Stimulated activated effector memory CD8-positive, alpha-beta T cell treated with anti-CD3 and anti-CD28 coated beads, Interleukin-12 subunit alpha, Interleukin-12 subunit beta, amount 100 ng/mL, for 72 hours (primary cell): ENCODE measurements around the gene STK16.
"Not testable (repeated sequence)": the region's sequence is repeated elsewhere in the genome, so short reads cannot be mapped to it uniquely, and the experiment has no call there.

ENCODE experiments used
- ATAC-seq: fragments of 150-1000 bp; cut with Tn5 transposase; 2 replicates; pipeline ENCODE4 v1.10.0; 2021
- DNase-seq, 2 donors: peaks; one replicate each; pipeline ENCODE4 v3.0.0; 2021 to 2022; ENCODE audit warnings: low spot score in 2 of 2
- H3K27ac Mint-ChIP-seq: one replicate; pipeline ENCODE4 v1.8.0; 2022; ENCODE audit warnings: mild to moderate bottlenecking, mixed read lengths
- H3K36me3 Mint-ChIP-seq: one replicate; pipeline ENCODE4 v1.8.0; 2022; ENCODE audit warnings: mild to moderate bottlenecking, mixed read lengths
- H3K4me1 Mint-ChIP-seq: one replicate; pipeline ENCODE4 v1.8.0; 2022; ENCODE audit warnings: mixed read lengths
- H3K4me3 Mint-ChIP-seq: one replicate; pipeline ENCODE4 v1.8.0; 2022; ENCODE audit warnings: mild to moderate bottlenecking, mixed read lengths
- H3K9me3 Mint-ChIP-seq: one replicate; pipeline ENCODE4 v1.8.0; 2022; ENCODE audit warnings: mixed read lengths

The STK16 gene, protein sequence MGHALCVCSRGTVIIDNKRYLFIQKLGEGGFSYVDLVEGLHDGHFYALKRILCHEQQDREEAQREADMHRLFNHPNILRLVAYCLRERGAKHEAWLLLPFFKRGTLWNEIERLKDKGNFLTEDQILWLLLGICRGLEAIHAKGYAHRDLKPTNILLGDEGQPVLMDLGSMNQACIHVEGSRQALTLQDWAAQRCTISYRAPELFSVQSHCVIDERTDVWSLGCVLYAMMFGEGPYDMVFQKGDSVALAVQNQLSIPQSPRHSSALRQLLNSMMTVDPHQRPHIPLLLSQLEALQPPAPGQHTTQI

DNA sequence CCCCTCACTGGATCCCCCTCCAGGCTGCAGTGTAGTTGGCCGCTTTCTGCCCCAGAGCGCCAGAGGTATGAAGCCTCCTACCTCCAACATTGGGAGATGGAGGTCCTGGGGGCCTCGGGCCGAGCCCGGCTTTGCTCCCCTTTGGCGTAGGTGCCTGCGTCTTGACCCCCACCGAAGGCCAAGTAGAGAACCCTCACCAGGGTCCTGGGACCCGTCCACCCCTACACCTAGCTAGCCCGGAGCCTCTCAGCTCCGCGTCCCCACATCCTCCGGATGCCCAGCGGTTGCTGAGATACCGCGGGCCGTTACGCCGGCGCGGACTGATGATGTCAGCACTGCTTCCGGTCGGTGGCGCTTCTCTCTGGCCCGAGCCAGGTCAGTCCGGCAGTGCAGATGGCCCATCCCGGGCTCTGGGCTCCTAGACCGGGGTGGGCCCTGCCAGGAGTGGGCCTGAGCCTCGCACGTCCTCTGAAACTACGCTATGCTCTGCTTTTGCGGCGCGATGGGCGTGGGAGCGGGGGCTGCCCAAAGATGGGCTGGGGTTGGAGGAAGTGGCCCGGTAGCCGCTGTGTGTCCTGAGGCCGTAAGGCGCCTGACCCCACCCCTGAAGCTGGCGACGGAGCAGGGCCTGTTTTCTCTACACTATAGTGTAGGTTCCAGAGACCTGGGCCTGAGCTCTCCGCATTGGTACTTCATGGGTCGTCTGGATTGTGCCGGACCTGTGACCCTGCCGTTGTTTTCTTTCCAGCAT, at the start of gene STK16, which contains the start of gene GLB1L:
Gene STK16 (plus strand): TSS at position 332 of the 751 bp plus-strand sequence. CDS start 521 bp downstream, outside the sequence.
Gene GLB1L (minus strand): TSS at position 297 of the 751 bp plus-strand sequence. CDS start 1,871 bp downstream, outside the sequence.
- Mint-ChIP-seq H3K9me3 (no peaks in the 10 kb centered on the region), H3K27ac (peak within 1 kb of the TSS; percentile 93), H3K36me3 (peaks cover 51% of the 10 kb centered on the region), H3K4me1 (peaks cover 51% of the 10 kb centered on the region), H3K4me3 (peak within 1 kb of the TSS; percentile 68)
- DNase-seq (peak; percentile 93 to 98), ATAC-seq (peak; percentile 80)

DNA sequence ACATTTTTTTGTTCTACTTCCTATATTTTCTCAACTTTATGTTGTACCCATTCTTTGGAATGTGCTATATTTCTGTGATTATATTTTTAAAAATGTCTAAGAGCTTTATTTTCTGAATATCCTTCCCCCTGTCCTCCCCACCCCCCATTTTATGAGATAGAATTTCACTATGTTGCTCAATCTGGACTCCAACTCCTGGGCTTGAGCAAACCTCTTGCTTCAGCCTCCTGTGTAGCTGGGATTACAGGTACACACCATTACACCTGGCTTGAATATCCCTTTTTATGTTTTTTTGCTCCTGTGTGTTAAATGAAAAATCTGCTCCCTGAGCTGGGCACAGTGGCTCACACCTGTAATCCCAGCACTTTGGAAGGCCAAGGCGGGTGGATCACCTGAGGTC, 47.9 kb upstream of the STK16 start:
- Mint-ChIP-seq H3K36me3 (no peaks in the 10 kb centered on the region), H3K9me3 (no peaks in the 10 kb centered on the region), H3K4me1 (peaks cover 19% of the 10 kb centered on the region), H3K4me3 (no peak overlapping the region), H3K27ac (no peak overlapping the region)
- DNase-seq (no peak), ATAC-seq (no peak)

DNA sequence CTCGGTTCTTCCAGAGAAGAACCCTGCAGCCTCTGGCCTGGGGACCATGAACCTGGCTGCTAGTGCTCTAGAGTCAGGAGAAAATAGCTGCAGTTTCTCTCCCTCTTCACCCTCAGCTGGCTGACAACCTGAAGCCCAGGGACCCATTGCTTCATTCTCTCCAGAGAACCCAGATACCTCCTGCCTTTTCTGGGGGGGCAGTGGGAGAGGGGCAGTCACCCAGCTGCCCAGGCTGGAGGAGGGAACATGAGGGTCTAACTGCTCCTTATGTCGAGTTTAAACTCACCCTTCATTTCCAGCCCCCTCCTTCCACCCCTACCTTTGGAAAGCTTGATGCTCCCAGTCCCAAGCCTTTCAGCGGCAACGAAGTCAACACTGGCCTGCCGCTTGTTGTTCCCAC, 46.3 kb upstream of the STK16 start:
- no peak for DNase-seq
- H3K36me3 Mint-ChIP-seq, result no peaks in the 10 kb centered on the region
- H3K27ac Mint-ChIP-seq, result peak overlapping the region; percentile 3
- peak overlapping the region; percentile 71 for H3K4me3 Mint-ChIP-seq
- no peaks in the 10 kb centered on the region for H3K9me3 Mint-ChIP-seq
- ATAC-seq, result no peak
- peaks cover 19% of the 10 kb centered on the region for H3K4me1 Mint-ChIP-seq

DNA sequence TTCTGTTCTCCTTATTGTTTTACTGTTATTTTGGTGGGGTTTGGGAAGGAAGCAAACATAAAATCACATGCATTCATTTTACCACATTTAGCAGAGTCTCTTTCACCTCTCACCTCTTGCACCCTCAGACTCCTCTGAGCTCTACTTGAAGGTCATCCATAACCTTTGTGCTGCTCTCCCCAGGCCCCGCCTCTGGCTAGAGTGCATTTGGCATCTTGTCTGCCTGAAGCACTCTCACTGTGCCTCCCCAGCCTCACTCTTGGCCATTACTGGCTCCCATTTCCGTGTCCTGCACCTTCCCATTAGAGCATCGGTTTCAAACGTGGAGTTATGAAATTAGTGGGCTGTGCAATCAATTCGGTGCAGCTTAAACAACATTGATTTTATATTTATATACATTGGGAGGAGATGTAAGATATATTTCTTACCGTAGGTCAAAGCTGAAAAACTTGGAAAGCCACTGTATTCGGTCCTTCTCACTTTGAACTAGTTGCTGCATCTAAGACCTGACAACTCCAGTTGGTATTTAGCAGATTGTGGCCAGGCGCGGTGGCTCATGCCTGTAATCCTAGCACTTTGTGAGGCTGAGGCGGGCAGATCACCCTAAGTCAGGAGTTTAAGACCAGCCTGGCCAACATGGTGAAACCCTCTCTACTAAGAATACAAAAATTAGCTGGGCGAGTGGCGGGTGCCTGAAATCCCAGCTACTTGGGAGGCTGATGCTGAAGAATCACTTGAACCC, 45.6 kb upstream of the STK16 start:
- DNase-seq (no peak), ATAC-seq (no peak)
- H3K4me3 Mint-ChIP-seq, result peak overlapping the region; percentile 71
- H3K4me1 Mint-ChIP-seq, result peaks cover 19% of the 10 kb centered on the region
- peak overlapping the region; percentile 3 for H3K27ac Mint-ChIP-seq
- no peaks in the 10 kb centered on the region for H3K36me3 Mint-ChIP-seq
- H3K9me3 Mint-ChIP-seq, result peaks cover 2% of the 10 kb centered on the region

DNA sequence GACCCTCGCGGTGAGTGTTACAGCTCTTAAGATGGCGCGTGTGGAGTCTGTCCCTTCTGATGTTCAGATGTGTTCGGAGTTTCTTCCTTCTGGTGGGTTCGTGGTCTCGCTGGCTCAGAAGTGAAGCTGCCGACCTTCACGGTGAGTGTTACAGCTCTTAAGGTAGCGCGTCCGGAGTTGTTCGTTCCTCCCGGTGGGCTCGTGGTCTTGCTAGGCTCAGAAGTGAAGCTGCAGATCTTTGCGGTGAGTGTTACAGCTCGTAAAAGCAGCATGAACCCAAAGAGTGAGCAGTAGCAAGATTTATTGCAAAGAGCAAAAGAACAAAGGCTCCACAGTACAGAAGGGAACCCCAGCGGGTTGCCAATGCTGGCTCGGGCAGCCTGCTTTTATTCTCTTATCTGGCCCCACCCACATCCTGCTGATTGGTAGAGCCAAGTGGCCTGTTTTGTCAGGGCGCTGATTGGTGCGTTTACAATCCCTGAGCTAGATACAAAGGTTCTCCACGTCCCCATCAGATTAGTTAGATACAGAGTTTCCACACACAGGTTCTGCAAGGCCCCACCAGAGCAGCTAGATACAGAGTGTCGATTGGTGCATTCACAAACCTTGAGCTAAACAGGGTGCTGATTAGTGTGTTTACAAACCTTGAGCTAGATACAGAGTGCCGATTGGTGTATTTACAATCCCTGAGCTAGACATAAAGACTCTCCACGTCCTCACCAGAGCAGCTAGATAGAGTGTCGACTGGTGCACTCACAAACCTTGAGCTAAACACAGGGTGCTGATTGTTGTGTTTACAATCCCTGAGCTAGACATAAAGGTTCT, 44.6 kb upstream of the STK16 start:
- Mint-ChIP-seq H3K4me1 (peaks cover 19% of the 10 kb centered on the region), H3K4me3 (peak overlapping the region; percentile 71), H3K27ac (peak overlapping the region; percentile 93)
- ATAC-seq, H3K9me3 Mint-ChIP-seq, H3K36me3 Mint-ChIP-seq: not testable (repeated sequence)
- peak in 1 of 2 donors; percentile 71 for DNase-seq

DNA sequence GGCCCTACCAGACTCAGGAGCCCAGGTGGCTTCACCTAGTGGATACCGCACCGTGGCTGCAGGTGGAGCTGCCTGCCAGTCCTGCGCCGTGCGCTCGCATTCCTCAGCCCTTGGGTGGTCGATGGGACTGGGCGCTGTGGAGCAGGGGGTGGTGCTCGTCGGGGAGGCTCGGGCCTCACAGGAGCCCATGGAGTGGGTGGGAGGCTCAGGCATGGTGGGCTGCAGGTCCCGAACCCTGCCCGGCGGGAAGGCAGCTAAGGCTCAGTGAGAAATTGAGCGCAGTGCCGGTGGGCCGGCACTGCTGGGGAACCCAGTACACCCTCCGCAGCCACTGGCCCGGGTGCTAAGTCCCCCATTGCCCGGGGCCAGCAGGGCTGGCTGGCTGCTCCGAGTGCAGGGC, 43.9 kb upstream of the STK16 start:
- not testable (repeated sequence) for H3K4me3 Mint-ChIP-seq, H3K36me3 Mint-ChIP-seq, ATAC-seq, DNase-seq, H3K9me3 Mint-ChIP-seq, H3K27ac Mint-ChIP-seq
- peaks cover 19% of the 10 kb centered on the region for H3K4me1 Mint-ChIP-seq

DNA sequence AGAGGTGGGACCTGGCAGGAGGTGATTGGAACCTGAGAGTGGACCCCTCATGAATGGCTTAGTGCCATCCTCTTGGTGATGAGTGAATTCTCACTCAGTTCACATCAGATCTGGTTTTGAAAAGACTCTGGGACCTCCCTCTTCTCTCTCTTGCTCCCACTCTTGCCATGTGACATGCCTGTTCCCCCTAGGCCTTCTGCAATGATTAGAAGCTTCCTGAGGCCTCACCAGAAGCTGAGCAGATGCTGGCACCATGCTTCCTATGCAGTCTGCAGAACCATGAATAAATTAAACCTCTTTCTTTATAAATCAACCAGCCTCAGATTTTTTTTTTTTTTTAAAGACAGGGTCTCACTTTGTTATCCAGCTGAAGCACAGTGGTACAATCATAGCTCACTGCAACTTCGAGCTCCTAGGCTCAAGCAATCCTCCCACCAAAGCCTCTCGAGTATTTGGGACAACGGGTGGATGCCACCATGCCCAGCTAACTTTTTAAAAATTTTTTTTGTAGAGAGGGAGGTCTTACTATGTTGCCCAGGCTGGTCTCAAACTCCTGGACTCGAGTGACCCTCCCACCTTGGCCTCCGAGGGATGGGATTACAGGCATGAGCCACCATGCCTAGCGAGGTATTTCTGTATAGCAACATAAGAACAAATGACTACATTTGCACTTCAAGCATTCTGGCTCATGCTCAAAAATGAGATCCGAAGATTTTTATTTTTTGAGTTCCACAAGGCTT, 40.7 kb upstream of the STK16 start:
- H3K4me1 Mint-ChIP-seq, result peaks cover 32% of the 10 kb centered on the region
- no peak for DNase-seq
- no peak for ATAC-seq
- peaks cover 22% of the 10 kb centered on the region for H3K36me3 Mint-ChIP-seq
- peaks cover 2% of the 10 kb centered on the region for H3K9me3 Mint-ChIP-seq
- no peak overlapping the region for H3K27ac Mint-ChIP-seq
- H3K4me3 Mint-ChIP-seq, result peak overlapping the region; percentile 78

DNA sequence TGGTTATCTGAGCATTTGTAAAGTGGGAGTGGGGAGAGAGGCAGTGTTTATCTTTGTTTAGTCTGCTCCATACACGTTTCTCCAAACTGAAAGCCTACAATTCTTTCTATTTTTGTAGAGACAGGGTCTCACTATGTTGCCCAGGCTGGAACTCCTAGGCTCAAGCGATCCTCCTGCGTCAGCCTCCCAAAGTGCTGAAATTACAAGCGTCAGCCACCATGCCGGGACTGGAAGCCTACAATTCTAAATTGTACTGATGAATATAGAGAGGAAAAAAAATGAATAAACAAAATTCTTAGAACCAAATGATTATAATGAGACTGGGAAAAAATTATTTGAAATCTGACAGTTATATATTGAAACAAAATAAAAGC, 40.1 kb upstream of the STK16 start:
- peaks cover 2% of the 10 kb centered on the region for H3K9me3 Mint-ChIP-seq
- peak overlapping the region; percentile 78 for H3K4me3 Mint-ChIP-seq
- DNase-seq (no peak), ATAC-seq (no peak)
- H3K36me3 Mint-ChIP-seq, result peaks cover 27% of the 10 kb centered on the region
- peaks cover 34% of the 10 kb centered on the region for H3K4me1 Mint-ChIP-seq
- H3K27ac Mint-ChIP-seq, result no peak overlapping the region

DNA sequence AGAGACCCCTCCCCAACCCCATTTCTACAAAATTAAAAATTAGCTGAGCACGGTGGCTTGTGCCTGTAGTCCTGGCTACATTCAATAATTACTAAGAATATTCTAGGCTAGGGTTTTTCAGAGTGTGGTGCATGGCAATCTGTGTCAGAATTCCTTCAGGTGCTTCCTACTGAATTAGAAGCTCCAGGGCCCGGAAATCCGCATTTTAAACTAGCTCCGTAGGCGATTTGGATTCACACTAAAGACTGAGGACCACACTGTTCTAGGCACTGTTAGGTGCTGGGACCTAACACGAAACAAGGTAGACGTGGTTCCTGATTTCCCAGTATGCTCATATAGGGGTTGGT, 39.3 kb upstream of the STK16 start:
- H3K9me3 Mint-ChIP-seq, result peaks cover 2% of the 10 kb centered on the region
- peak overlapping the region; percentile 91 for H3K27ac Mint-ChIP-seq
- peaks cover 35% of the 10 kb centered on the region for H3K36me3 Mint-ChIP-seq
- H3K4me3 Mint-ChIP-seq, result peak overlapping the region; percentile 78
- DNase-seq, result no peak
- peaks cover 29% of the 10 kb centered on the region for H3K4me1 Mint-ChIP-seq
- no peak for ATAC-seq

DNA sequence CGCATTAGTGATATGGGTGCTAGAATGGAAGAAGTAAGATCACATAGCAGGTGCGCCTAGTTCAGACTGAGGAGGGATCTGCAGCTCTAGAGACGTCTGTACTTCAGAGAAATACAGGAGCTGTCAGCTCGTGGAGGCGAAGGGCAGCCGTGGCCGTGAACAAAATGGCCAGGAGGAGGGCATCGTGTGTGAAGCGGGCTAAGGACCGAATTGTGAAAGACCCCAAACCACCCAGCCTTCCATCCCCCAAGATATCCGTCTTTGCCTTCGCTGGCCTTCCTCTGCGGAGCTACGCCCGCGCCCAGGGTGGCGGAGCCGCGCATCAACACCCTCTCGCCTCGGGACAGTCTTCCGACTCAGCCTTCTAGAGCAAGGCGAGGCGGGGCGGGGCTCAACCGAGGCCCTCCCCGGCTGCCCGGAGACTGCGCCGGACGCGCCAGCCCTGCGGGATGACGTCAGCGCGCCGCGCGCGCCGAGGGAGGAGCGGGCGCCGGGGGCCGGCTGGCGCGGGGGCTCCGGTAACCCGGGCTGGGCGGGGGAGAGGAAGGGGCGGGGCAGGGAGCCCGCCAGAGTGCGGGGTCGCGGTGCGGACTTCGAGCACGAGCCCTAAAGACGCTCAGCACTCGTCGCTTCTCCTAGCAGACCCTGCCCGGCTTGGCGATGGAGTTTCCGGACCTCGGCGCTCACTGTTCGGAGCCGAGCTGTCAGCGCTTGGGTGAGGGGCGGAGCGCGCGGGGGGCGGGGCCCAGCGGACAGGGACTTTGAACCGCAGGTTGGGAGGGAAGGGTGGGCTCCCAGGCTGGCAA, 38.7 kb upstream of the STK16 start, which contains the start of gene ZFAND2B:
Gene ZFAND2B (plus strand): TSS at position 455 of the 806 bp plus-strand sequence. CDS start 206 bp downstream, at position 661.
- Mint-ChIP-seq H3K9me3 (peaks cover 2% of the 10 kb centered on the region), H3K27ac (peak within 1 kb of the TSS; percentile 91), H3K36me3 (peaks cover 40% of the 10 kb centered on the region), H3K4me1 (peaks cover 34% of the 10 kb centered on the region), H3K4me3 (peak within 1 kb of the TSS; percentile 78)
- DNase-seq, result peak; percentile 96 to 97
- ATAC-seq, result peak; percentile 97

DNA sequence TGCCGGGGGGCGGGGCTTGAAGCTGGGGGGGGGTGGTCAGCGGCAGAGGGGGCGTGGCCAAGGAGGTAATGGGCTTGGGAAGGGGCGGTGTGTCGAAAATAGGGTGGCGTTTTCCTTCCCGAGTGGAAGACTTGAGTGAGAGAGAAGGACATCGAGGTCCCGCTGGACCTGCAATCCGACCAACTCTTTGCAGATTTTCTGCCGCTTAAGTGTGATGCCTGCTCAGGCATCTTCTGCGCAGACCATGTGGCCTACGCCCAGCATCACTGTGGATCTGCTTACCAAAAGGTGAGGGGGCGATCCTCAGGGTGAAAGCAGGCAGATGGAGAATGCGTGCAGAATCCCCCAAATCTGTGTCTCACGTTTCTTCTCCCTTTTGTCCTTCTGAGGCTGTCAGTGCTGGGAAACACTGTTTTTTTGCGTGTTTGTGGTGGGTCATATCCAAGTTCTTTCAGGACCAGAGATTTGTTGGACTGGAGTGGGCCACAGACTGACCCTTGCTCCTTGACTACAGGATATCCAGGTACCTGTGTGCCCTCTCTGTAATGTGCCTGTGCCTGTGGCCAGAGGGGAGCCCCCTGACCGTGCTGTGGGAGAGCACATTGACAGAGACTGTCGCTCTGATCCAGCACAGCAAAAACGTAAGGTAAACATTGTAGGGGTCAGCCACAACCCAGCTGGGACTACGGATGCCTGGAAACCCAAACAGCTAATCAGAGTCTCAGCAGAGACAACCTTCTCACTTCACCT, 38.0 kb upstream of the STK16 start:
- ATAC-seq (peak; percentile 0), DNase-seq (no peak)
- H3K4me3 Mint-ChIP-seq, result peak overlapping the region; percentile 78
- peaks cover 2% of the 10 kb centered on the region for H3K9me3 Mint-ChIP-seq
- peaks cover 34% of the 10 kb centered on the region for H3K4me1 Mint-ChIP-seq
- H3K27ac Mint-ChIP-seq, result no peak overlapping the region
- peaks cover 48% of the 10 kb centered on the region for H3K36me3 Mint-ChIP-seq

DNA sequence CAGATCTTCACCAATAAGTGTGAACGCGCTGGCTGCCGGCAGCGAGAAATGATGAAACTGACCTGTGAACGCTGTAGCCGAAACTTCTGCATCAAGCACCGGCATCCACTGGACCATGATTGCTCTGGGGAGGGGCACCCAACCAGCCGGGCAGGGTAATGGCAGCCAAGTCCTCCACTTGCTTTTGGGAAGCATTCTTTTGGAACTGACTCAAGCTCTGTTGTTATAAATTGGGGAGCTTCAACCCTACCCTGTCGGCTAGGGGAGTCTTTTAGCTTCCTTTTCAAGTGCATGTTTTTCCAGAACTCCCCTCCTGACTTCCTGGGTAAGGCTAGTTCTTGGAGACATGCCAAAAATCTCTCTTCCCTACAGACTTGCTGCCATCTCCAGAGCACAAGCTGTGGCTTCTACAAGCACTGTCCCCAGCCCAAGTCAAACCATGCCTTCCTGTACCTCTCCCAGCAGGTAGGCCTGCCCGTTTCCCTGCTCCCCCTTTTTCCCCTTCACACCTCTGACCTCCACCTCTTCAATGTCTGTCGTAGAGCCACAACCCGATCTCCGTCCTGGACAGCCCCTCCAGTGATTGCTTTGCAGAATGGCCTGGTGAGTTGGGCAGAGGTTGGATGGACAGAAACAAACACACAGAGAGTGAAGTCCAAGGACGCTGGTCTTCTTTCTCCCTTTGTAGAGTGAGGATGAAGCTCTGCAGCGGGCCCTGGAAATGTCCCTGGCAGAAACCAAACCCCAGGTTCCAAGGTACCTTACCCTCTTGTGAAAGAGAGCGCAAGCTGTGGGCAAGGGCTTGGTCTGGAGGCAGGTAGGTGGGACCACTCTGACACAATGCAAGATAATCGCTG, 37.2 kb upstream of the STK16 start:
- Mint-ChIP-seq H3K36me3 (peaks cover 56% of the 10 kb centered on the region), H3K27ac (peak overlapping the region; percentile 72), H3K9me3 (peaks cover 2% of the 10 kb centered on the region), H3K4me3 (peak overlapping the region; percentile 78), H3K4me1 (peaks cover 34% of the 10 kb centered on the region)
- no peak for ATAC-seq
- DNase-seq, result no peak
